Endothelial cell of umbilical vein (primary cell): ENCODE data around the gene CCDC146.
"Not testable (repeated sequence)": the region's sequence is repeated elsewhere in the genome, so short reads cannot be mapped to it uniquely, and the experiment has no call there.

Experiments used
- CTCF ChIP-seq, 2 donors: IDR thresholded peaks; 1 replicate in 1 of 2; 2 replicates in 1 of 2; pipeline ENCODE4 v1.5.1; 2011; ENCODE audit warnings: low read length in 2 of 2, mild to moderate bottlenecking in 2 of 2, moderate library complexity in 2 of 2, control low read depth in 1 of 2, inconsistent platforms in 1 of 2, low read depth in 1 of 2; ENCODE audit not compliant: insufficient read depth in 1 of 2; ENCODE audit errors: extremely low read depth in 1 of 2
- EZH2 ChIP-seq: IDR thresholded peaks from 2 replicates; pipeline ENCODE4 v1.6.1; 2012; ENCODE audit warnings: borderline replicate concordance, low read depth, mild to moderate bottlenecking, moderate library complexity, low read length, inconsistent platforms; ENCODE audit not compliant: severe bottlenecking
- FOS ChIP-seq: IDR thresholded peaks from 2 replicates; pipeline ENCODE4 v1.6.1; 2011; ENCODE audit warnings: mild to moderate bottlenecking, low read length, moderate library complexity, borderline replicate concordance; ENCODE audit not compliant: insufficient read depth
- GATA2 ChIP-seq: IDR thresholded peaks from 2 replicates; pipeline ENCODE4 v1.7.0; 2011; ENCODE audit warnings: low read depth, mild to moderate bottlenecking, moderate library complexity, mixed read lengths, low read length; ENCODE audit not compliant: insufficient read length, insufficient read depth
- JUN ChIP-seq: IDR thresholded peaks from 2 replicates; pipeline ENCODE4 v1.6.1; 2011; ENCODE audit warnings: borderline replicate concordance, low read depth; ENCODE audit not compliant: insufficient read length, insufficient read depth
- MAX ChIP-seq: IDR thresholded peaks from 2 replicates; pipeline ENCODE4 v1.6.1; 2011; ENCODE audit not compliant: insufficient read depth, insufficient read length
- MYC ChIP-seq: IDR thresholded peaks from one replicate; pipeline ENCODE4 v1.6.1; 2011; ENCODE audit warnings: mild to moderate bottlenecking, low read depth, low read length
- POLR2A ChIP-seq: IDR thresholded peaks from 2 replicates; pipeline ENCODE4 v1.6.1; 2012; ENCODE audit warnings: low read depth, mild to moderate bottlenecking, control low read depth, low read length
- POLR2AphosphoS5 ChIP-seq: IDR thresholded peaks from 2 replicates; pipeline ENCODE4 v1.6.1; 2012; ENCODE audit warnings: low read depth, mild to moderate bottlenecking, control low read depth, low read length, moderate library complexity; ENCODE audit not compliant: insufficient read depth

GRCh38 chr7:77219701-77220331 lies 97.4 kb downstream of the CCDC146 start:
- not testable (repeated sequence) for TF ChIP-seq MAX; POLR2AphosphoS5; EZH2; GATA2; CTCF (IDR thresholded peaks at IDR 0.05; ENCODE audit: extremely low read depth in 1 of 2, insufficient read depth in 1 of 2, low read depth in 1 of 2, low read length in 2 of 2); POLR2A; MYC; JUN; FOS
